PC-9 (cell line): Measurements from ENCODE around the gene PCDH1. TPM values are rescaled to one million over a fixed set of nuclear protein-coding genes. Genes with fewer than 3 reads are reported as not detected.
A peak's percentile ranks its signal among the peaks of the same experiment; 100 is the strongest.

ENCODE experiments used
- BruUV-seq: library from RNA; stranded (reverse); fragments of 400-500 nt; replicated peaks from 2 replicates; lab custom pipeline; 2021; lab: Mats Ljungman, UMichigan
- CTCF ChIA-PET: fragments of 300-600 bp; sonication (Branson Sonifier 250); formaldehyde crosslinking; loops from one replicate; lab custom pipeline; 2022; ENCODE audit warnings: antibody characterized with exemption; lab: Charles Lee
- POLR2A ChIA-PET: fragments of 300-600 bp; sonication (Branson Sonifier 250); formaldehyde crosslinking; loops from one replicate; lab custom pipeline; 2022; ENCODE audit warnings: antibody characterized with exemption; ENCODE audit not compliant: unreplicated experiment; lab: Charles Lee
- DNase-seq, 2 experiments: peaks; one replicate each; pipeline versions ENCODE4 v3.0.0 to v3.0.0-alpha.2; 2015 to 2022; ENCODE audit warnings: mixed read lengths in 1 of 2
- H2AFZ ChIP-seq: fragments of 200-600 bp; sonication (generic); 2 replicates; pipeline ENCODE4 v1.8.1; 2017; ENCODE audit warnings: antibody characterized with exemption
- H3F3A ChIP-seq: fragments of 200-600 bp; sonication (generic); 2 replicates; pipeline ENCODE4 v1.8.1; 2017; ENCODE audit warnings: antibody characterized with exemption, mild to moderate bottlenecking, low read depth; ENCODE audit not compliant: insufficient read depth
- H3K27ac ChIP-seq: fragments of 200-600 bp; sonication (generic); 2 replicates; pipeline ENCODE4 v1.6.1; 2016; ENCODE audit warnings: mixed run types
- H3K27me3 ChIP-seq: fragments of 200-600 bp; sonication (generic); 2 replicates; pipeline ENCODE4 v1.6.1; 2016; ENCODE audit warnings: low read depth, mixed run types; ENCODE audit not compliant: insufficient read depth
- H3K36me3 ChIP-seq: fragments of 200-600 bp; sonication (generic); 2 replicates; pipeline ENCODE4 v1.6.1; 2016; ENCODE audit warnings: low read depth, mixed run types
- H3K4me1 ChIP-seq: fragments of 200-600 bp; sonication (generic); replicated peaks from 2 replicates; pipeline ENCODE4 v1.6.1; 2016; ENCODE audit warnings: mixed run types; ENCODE audit not compliant: insufficient read depth
- H3K4me2 ChIP-seq: fragments of 200-600 bp; sonication (generic); 2 replicates; pipeline ENCODE4 v1.6.1; 2017; ENCODE audit warnings: mixed run types
- H3K4me3 ChIP-seq: fragments of 200-600 bp; sonication (generic); 2 replicates; pipeline ENCODE4 v1.6.1; 2016; ENCODE audit warnings: mixed run types
- H3K79me2 ChIP-seq: fragments of 200-600 bp; sonication (generic); 2 replicates; pipeline ENCODE4 v1.6.1; 2017; ENCODE audit warnings: low read depth, mixed run types
- H3K9me2 ChIP-seq: fragments of 200-600 bp; sonication (generic); 2 replicates; pipeline ENCODE4 v1.8.1; 2017; ENCODE audit warnings: mild to moderate bottlenecking; ENCODE audit not compliant: insufficient read depth
- H3K9me3 ChIP-seq: fragments of 200-600 bp; sonication (generic); 2 replicates; pipeline ENCODE4 v1.8.1; 2016; ENCODE audit warnings: low read depth; ENCODE audit not compliant: insufficient read depth
- H4K20me1 ChIP-seq: fragments of 200-600 bp; sonication (generic); 2 replicates; pipeline ENCODE4 v1.8.1; 2017; ENCODE audit not compliant: insufficient read depth
- EZH2 ChIP-seq: fragments of 200-600 bp; sonication (generic); IDR thresholded peaks from 2 replicates; pipeline ENCODE4 v1.8.0; 2017; ENCODE audit warnings: antibody characterized with exemption, low read depth
- intact Hi-C: fragments of 100-400 bp; cut with micrococcal nuclease; formaldehyde crosslinking; loops from one replicate; pipeline ENCODE4 v1.10.0; 2022; ENCODE audit not compliant: unreplicated experiment
- total RNA-seq: library from RNA; stranded (reverse); gene quantifications from 2 replicates; pipeline ENCODE4 v1.2.3, GENCODE V29; 2021
- TF ChIP-seq, protein P1 (sequence below): fragments of 200-600 bp; sonication (generic); conservative IDR thresholded peaks from 2 replicates; pipeline ENCODE4 v1.6.1; 2017; ENCODE audit warnings: mixed run types, antibody characterized with exemption, mild to moderate bottlenecking, moderate library complexity

PCDH1 gene
- total RNA-seq, 1 experiment from 2014 or later, result 88.5 TPM

DNA sequence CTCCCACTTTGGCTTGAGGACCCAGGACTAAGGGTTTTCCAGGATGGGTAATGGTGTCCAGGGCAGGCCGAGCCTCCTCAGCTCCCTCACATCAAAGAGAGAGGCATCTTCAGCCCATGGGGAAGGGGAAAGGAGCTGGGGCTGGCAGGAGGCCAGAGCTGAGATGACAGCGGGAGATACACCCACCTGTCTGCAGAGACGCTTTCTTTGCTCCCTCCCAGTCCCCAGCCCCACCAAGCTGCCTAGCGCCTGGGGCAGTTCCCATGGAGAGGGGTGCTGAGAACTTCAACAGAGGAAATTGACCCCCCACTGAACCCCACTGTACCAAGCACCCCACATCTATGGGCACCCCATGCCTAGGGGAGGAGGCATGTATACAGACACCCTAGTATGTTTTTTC, 10.6 kb downstream of the PCDH1 start:
- H3K36me3 ChIP-seq, result peaks cover 59% of the 10 kb centered on the region
- H3K27me3 ChIP-seq, result no peaks in the 10 kb centered on the region
- no peak for TF ChIP-seq EZH2
- TF ChIP-seq, protein P1, sequence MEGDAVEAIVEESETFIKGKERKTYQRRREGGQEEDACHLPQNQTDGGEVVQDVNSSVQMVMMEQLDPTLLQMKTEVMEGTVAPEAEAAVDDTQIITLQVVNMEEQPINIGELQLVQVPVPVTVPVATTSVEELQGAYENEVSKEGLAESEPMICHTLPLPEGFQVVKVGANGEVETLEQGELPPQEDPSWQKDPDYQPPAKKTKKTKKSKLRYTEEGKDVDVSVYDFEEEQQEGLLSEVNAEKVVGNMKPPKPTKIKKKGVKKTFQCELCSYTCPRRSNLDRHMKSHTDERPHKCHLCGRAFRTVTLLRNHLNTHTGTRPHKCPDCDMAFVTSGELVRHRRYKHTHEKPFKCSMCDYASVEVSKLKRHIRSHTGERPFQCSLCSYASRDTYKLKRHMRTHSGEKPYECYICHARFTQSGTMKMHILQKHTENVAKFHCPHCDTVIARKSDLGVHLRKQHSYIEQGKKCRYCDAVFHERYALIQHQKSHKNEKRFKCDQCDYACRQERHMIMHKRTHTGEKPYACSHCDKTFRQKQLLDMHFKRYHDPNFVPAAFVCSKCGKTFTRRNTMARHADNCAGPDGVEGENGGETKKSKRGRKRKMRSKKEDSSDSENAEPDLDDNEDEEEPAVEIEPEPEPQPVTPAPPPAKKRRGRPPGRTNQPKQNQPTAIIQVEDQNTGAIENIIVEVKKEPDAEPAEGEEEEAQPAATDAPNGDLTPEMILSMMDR, result no peak
- peak overlapping the region; percentile 1; the same call in 1 of the 2 replicates for H3K4me2 ChIP-seq
- POLR2A ChIA-PET, result no interaction called here
- no peaks in the 10 kb centered on the region for H3K9me2 ChIP-seq
- no peaks in the 10 kb centered on the region for H3K9me3 ChIP-seq
- intact Hi-C loops, result no loop called here
- peaks cover 70% of the 10 kb centered on the region for H4K20me1 ChIP-seq
- CTCF ChIA-PET, result interaction anchor here (0.7 kb wide), 1 partner anchor 19 kb away, joined by 6 read pairs; no protein-coding TSS in a partner anchor
- H3K27ac ChIP-seq, result peak overlapping the region; percentile 78
- DNase-seq, result no peak
- H3K79me2 ChIP-seq, result peaks cover 96% of the 10 kb centered on the region
- TSS peak; percentile 1 for BruUV-seq
- H2AFZ ChIP-seq, result no peak overlapping the region
- peaks cover 72% of the 10 kb centered on the region for H3F3A ChIP-seq
- H3K4me3 ChIP-seq, result no peak overlapping the region
- H3K4me1 ChIP-seq, result peaks cover 83% of the 10 kb centered on the region

DNA sequence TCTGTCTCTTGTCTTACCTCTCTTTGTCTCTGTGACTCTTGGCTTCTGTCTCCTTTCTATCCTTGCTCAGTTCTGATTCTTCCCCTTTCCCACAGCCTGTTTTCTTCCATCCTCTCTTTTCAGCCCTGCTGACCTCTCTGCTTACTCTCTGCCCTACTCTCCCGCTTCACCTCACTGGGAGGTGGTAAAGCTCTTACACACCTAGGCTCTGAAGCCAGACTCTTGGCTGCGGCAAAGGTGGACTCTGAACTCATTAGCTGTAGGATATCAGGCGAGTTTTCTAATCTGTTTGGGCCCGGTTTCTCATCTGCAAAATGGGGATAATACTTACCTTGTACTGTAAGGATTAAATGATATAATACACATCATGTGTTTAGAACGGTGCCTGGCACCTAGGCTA, 11.1 kb downstream of the PCDH1 start:
- BruUV-seq, result no TSS peak
- Histone ChIP-seq H3K4me3 (no peak overlapping the region), H3K4me1 (peaks cover 78% of the 10 kb centered on the region), H3K27ac (peak overlapping the region; percentile 78), H3K9me2 (no peaks in the 10 kb centered on the region), H2AFZ (no peak overlapping the region), H3K4me2 (0 out of 2 replicates have a peak overlapping the region, but pooled peaks have one; percentile 9), H3K36me3 (peaks cover 64% of the 10 kb centered on the region), H3F3A (peaks cover 66% of the 10 kb centered on the region), H4K20me1 (peaks cover 67% of the 10 kb centered on the region), H3K9me3 (no peaks in the 10 kb centered on the region), H3K27me3 (no peaks in the 10 kb centered on the region), H3K79me2 (peaks cover 96% of the 10 kb centered on the region)
- POLR2A ChIA-PET, result no interaction called here
- CTCF ChIA-PET, result interaction anchor here (0.7 kb wide), 1 partner anchor 19 kb away, joined by 6 read pairs; no protein-coding TSS in a partner anchor
- no peak for DNase-seq
- intact Hi-C loops, result no loop called here
- TF ChIP-seq EZH2, result no peak
- TF ChIP-seq, protein P1, result no peak

DNA sequence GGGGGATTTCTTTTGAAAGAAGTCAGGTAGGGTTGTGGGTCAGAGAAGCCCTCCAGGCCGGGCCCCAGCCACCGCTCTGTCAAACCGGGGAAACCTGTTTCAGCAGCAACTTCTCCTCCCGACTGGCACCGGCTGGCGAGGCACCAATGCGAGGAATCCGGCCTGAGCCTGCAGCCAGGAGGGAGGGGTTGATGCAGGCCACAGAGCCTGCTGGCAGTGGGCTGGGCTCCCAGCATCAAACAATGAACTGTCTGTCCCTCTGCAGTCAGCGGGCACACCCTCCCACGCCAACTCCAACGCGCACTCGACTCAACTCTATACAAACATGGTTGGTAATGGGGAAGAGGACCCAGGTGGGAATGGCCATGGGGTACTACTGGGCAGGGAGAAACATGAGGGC, 12.1 kb downstream of the PCDH1 start:
- Histone ChIP-seq H3K4me1 (peaks cover 68% of the 10 kb centered on the region), H4K20me1 (peaks cover 59% of the 10 kb centered on the region), H3K9me2 (no peaks in the 10 kb centered on the region), H3K79me2 (peaks cover 90% of the 10 kb centered on the region), H3F3A (peaks cover 65% of the 10 kb centered on the region), H3K9me3 (no peaks in the 10 kb centered on the region), H2AFZ (no peak overlapping the region), H3K36me3 (peaks cover 60% of the 10 kb centered on the region), H3K4me2 (peak overlapping the region; percentile 61), H3K4me3 (peak overlapping the region; percentile 1; the same call in 1 of the 2 replicates), H3K27ac (peak overlapping the region; percentile 78), H3K27me3 (no peaks in the 10 kb centered on the region)
- DNase-seq, result peak; percentile 95 to 96
- intact Hi-C loops, result loop anchor here (1.0 kb wide), 3 partner anchors 10 to 153 kb away; no protein-coding TSS in a partner anchor
- POLR2A ChIA-PET, result no interaction called here
- CTCF ChIA-PET, result no interaction called here
- TF ChIP-seq, protein P1, result no peak
- no peak for TF ChIP-seq EZH2
- BruUV-seq, result no TSS peak
